ENCODE results near the gene PLCL1. TPM values are rescaled to one million over a fixed set of nuclear protein-coding genes. Genes with fewer than 3 reads are reported as not detected.

PLCL1 gene
- total RNA-seq, 1 donor from 2014 or later = 2.0 TPM

GRCh38 chr2:197885587-197885986 lies 81.2 kb downstream of the PLCL1 start:
- DNase-seq (ENCODE audit: low spot score in 2 of 2, unreplicated experiment in 2 of 2) = no peak
- Mint-ChIP-seq H3K27me3 (ENCODE audit: low read depth) (no peaks in the 10 kb centered on the region), H3K27ac (no peak overlapping the region), H3K9me3 (no peaks in the 10 kb centered on the region), H3K4me1 (peaks cover 4% of the 10 kb centered on the region), H3K36me3 (no peaks in the 10 kb centered on the region), H3K4me3 (no peak overlapping the region)
- no peak for TF ChIP-seq CTCF (IDR thresholded peaks at IDR 0.05; ENCODE audit: unreplicated experiment)

DNA sequence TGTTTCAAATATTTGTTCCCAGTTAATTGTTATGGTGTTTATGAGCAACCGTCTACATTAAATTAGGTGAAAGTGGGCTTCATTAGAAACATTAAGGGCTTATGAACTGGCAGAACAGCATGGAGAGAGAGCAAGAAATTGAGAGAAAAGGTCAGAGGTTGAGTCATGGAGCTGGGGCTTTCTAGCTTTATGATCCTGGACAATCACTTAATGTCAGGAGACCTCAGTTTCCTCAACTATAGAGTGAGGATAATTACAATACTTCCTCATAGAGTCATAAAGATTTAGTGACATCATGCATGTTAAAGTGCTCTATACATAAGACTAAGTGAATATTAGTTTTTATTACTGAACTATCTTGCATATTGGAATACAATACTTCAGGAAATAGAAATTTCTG lies 83.9 kb downstream of the PLCL1 start:
- no peaks in the 10 kb centered on the region for H3K9me3 Mint-ChIP-seq
- no peak for DNase-seq (ENCODE audit: low spot score in 2 of 2, unreplicated experiment in 2 of 2)
- H3K27ac Mint-ChIP-seq = no peak overlapping the region
- H3K4me1 Mint-ChIP-seq = peaks cover 13% of the 10 kb centered on the region
- H3K4me3 Mint-ChIP-seq = no peak overlapping the region
- H3K27me3 Mint-ChIP-seq (ENCODE audit: low read depth) = no peaks in the 10 kb centered on the region
- TF ChIP-seq CTCF (IDR thresholded peaks at IDR 0.05; ENCODE audit: unreplicated experiment) = no peak
- no peaks in the 10 kb centered on the region for H3K36me3 Mint-ChIP-seq

- DNase-seq (ENCODE audit: low spot score in 2 of 2, unreplicated experiment in 2 of 2) = no peak
- Mint-ChIP-seq H3K9me3 (no peaks in the 10 kb centered on the region), H3K36me3 (no peaks in the 10 kb centered on the region), H3K27ac (no peak overlapping the region), H3K4me3 (no peak overlapping the region), H3K4me1 (peaks cover 17% of the 10 kb centered on the region), H3K27me3 (ENCODE audit: low read depth) (no peaks in the 10 kb centered on the region)
- no peak for TF ChIP-seq CTCF (IDR thresholded peaks at IDR 0.05; ENCODE audit: unreplicated experiment)
Observed at GRCh38 chr2:197889041-197889440, 84.6 kb downstream of the PLCL1 start.

GRCh38 chr2:197890168-197890567 lies 85.8 kb downstream of the PLCL1 start:
- no peak overlapping the region for H3K27ac Mint-ChIP-seq
- no peaks in the 10 kb centered on the region for H3K9me3 Mint-ChIP-seq
- peaks cover 17% of the 10 kb centered on the region for H3K4me1 Mint-ChIP-seq
- H3K4me3 Mint-ChIP-seq = no peak overlapping the region
- no peaks in the 10 kb centered on the region for H3K36me3 Mint-ChIP-seq
- H3K27me3 Mint-ChIP-seq (ENCODE audit: low read depth) = no peaks in the 10 kb centered on the region
- no peak for TF ChIP-seq CTCF (IDR thresholded peaks at IDR 0.05; ENCODE audit: unreplicated experiment)
- no peak for DNase-seq (ENCODE audit: low spot score in 2 of 2, unreplicated experiment in 2 of 2)

GRCh38 chr2:197891897-197892442 lies 87.6 kb downstream of the PLCL1 start:
- Mint-ChIP-seq H3K4me1 (peaks cover 17% of the 10 kb centered on the region), H3K27ac (no peak overlapping the region), H3K4me3 (no peak overlapping the region), H3K36me3 (no peaks in the 10 kb centered on the region), H3K27me3 (ENCODE audit: low read depth) (no peaks in the 10 kb centered on the region), H3K9me3 (no peaks in the 10 kb centered on the region)
- DNase-seq (ENCODE audit: low spot score in 2 of 2, unreplicated experiment in 2 of 2) = no peak
- TF ChIP-seq CTCF (IDR thresholded peaks at IDR 0.05; ENCODE audit: unreplicated experiment) = no peak
